Keratinocyte (primary cell): ENCODE results near the gene ICAM4. TPM values are rescaled to one million over a fixed set of nuclear protein-coding genes. Genes with fewer than 3 reads are reported as not detected.

Experiments used
- DNase-seq: peaks from one replicate; pipeline ENCODE4 v3.0.0-alpha.2; 2011; ENCODE audit warnings: low read depth, missing footprints, low spot score
- FAIRE-seq: peaks from 2 replicates; lab custom pipeline; 2011; peaks lifted over from hg19 to GRCh38; lab: Jason Lieb, UNC
- H2AFZ ChIP-seq: 2 replicates; pipeline ENCODE4 v1.6.0; 2012; ENCODE audit warnings: low read length, control low read depth, inconsistent platforms; ENCODE audit not compliant: control insufficient read depth
- H3K27ac ChIP-seq: 2 replicates; pipeline ENCODE4 v1.5.1; 2011; ENCODE audit warnings: low read length; ENCODE audit not compliant: control insufficient read depth, insufficient read depth
- H3K27me3 ChIP-seq: 3 replicates; pipeline ENCODE4 v1.6.0; 2011; ENCODE audit warnings: low read length; ENCODE audit not compliant: control insufficient read depth, insufficient read depth; ENCODE audit errors: extremely low read depth
- H3K36me3 ChIP-seq, 2 experiments: 2 replicates in 1 of 2; 3 replicates in 1 of 2; pipeline ENCODE4 v1.5.1; 2011; ENCODE audit warnings: low read length in 2 of 2, mild to moderate bottlenecking in 1 of 2; ENCODE audit not compliant: control insufficient read depth in 2 of 2, insufficient read depth in 2 of 2; ENCODE audit errors: extremely low read depth in 1 of 2
- H3K4me1 ChIP-seq: 3 replicates; pipeline ENCODE4 v1.5.1; 2011; ENCODE audit warnings: low read length; ENCODE audit not compliant: control insufficient read depth, insufficient read depth; ENCODE audit errors: extremely low read depth
- H3K4me2 ChIP-seq: 3 replicates; pipeline ENCODE4 v1.6.0; 2011; ENCODE audit warnings: low read depth, low read length; ENCODE audit not compliant: control insufficient read depth, insufficient read depth; ENCODE audit errors: extremely low read depth
- H3K4me3 ChIP-seq, 3 experiments: fragments of 200-600 bp in 1 of 3; sonication (generic) in 1 of 3; 2 replicates in 2 of 3; 3 replicates in 1 of 3; pipeline ENCODE4 v1.5.1; 2011 to 2016; ENCODE audit warnings: low read length in 3 of 3, mild to moderate bottlenecking in 3 of 3, control low read depth in 2 of 3, inconsistent platforms in 1 of 3, low read depth in 1 of 3, mixed read lengths in 1 of 3, mixed run types in 1 of 3, moderate library complexity in 1 of 3; ENCODE audit not compliant: control insufficient read depth in 2 of 3, insufficient read depth in 2 of 3; ENCODE audit errors: extremely low read depth in 1 of 3
- H3K79me2 ChIP-seq: 2 replicates; pipeline ENCODE4 v1.6.0; 2012; ENCODE audit warnings: low read length; ENCODE audit not compliant: control insufficient read depth, insufficient read depth
- H3K9ac ChIP-seq: 3 replicates; pipeline ENCODE4 v1.6.0; 2011; ENCODE audit warnings: low read length; ENCODE audit not compliant: control insufficient read depth, insufficient read depth; ENCODE audit errors: extremely low read depth
- H3K9me1 ChIP-seq: 3 replicates; pipeline ENCODE4 v1.6.0; 2011; ENCODE audit warnings: low read length; ENCODE audit not compliant: control insufficient read depth, insufficient read depth; ENCODE audit errors: extremely low read depth
- H3K9me3 ChIP-seq: 2 replicates; pipeline ENCODE4 v1.5.1; 2012; ENCODE audit warnings: low read depth, low read length; ENCODE audit not compliant: control insufficient read depth
- H4K20me1 ChIP-seq: 3 replicates; pipeline ENCODE4 v1.6.0; 2011; ENCODE audit warnings: low read length; ENCODE audit not compliant: control insufficient read depth, insufficient read depth; ENCODE audit errors: extremely low read depth
- CTCF ChIP-seq, 3 experiments: IDR thresholded peaks in 1 of 3; conservative IDR thresholded peaks in 1 of 3; optimal IDR thresholded peaks in 1 of 3; 2 replicates in 2 of 3; 3 replicates in 1 of 3; pipeline versions ENCODE3 to v1.5.1; 2011; ENCODE audit warnings: low read length in 3 of 3, mild to moderate bottlenecking in 3 of 3, moderate library complexity in 2 of 3, control low read depth in 1 of 3, inconsistent platforms in 1 of 3; ENCODE audit not compliant: insufficient read depth in 2 of 3; ENCODE audit errors: extremely low read depth in 1 of 3
- EZH2 ChIP-seq: IDR thresholded peaks from one replicate; pipeline ENCODE4 v1.6.1; 2012; ENCODE audit warnings: inconsistent platforms, mild to moderate bottlenecking, low read length, moderate library complexity
- dilution Hi-C: fragments of 300-500 bp; cut with MboI; formaldehyde crosslinking; loops from one replicate; pipeline ENCODE4 v1.7.0; 2020; ENCODE audit warnings: low sequenced_read_pairs; ENCODE audit not compliant: extremely low pct_ligation_motif_present
- polyA plus RNA-seq, 5 experiments: library from polyadenylated mRNA; depleted of rRNA in 3 of 5; stranded (reverse) in 3 of 5; stranded (forward) in 1 of 5; unstranded in 1 of 5; fragments of >200 nt; gene quantifications; 1 replicate in 1 of 5; 2 replicates in 3 of 5; 3 replicates in 1 of 5; pipeline versions ENCODE4 v1.2.1 to v1.2.3, GENCODE V29; 2011 to 2012; ENCODE audit warnings: missing spikeins in 2 of 5, low read depth in 1 of 5, low replicate concordance in 1 of 5

ICAM4 gene
- polyA plus RNA-seq, 1 donor (not counting 4 experiments of a cell fraction or from before 2014, with no cell fraction given), result 0.25 TPM

- Histone ChIP-seq H3K27me3 (peaks cover 10% of the 10 kb centered on the region), H3K9me3 (no peaks in the 10 kb centered on the region), H3K9me1 (no peaks in the 10 kb centered on the region), H3K27ac (no peak overlapping the region), H3K4me2 (peak overlapping the region; percentile 34), H3K4me1 (peaks cover 27% of the 10 kb centered on the region), H3K79me2 (no peaks in the 10 kb centered on the region), H4K20me1 (no peaks in the 10 kb centered on the region), H3K4me3 (peak overlapping the region in 1 of 3 experiments; percentile 9), H3K9ac (no peak overlapping the region), H2AFZ (no peak overlapping the region), H3K36me3 (no peaks in the 10 kb centered on the region)
- dilution Hi-C loops, result no loop called here
- TF ChIP-seq EZH2, result no peak
- TF ChIP-seq CTCF (optimal IDR thresholded peaks at IDR 0.05 in 1 of 3, IDR thresholded peaks at IDR 0.05 in 1 of 3, conservative IDR thresholded peaks at IDR 0.05 in 1 of 3; ENCODE audit: extremely low read depth in 1 of 3, insufficient read depth in 2 of 3, low read length in 3 of 3), result no peak
- FAIRE-seq (no peak), DNase-seq (no peak)
Observed at GRCh38 chr19:10283301-10284064, 3.3 kb upstream of the ICAM4 start.

- Histone ChIP-seq H2AFZ (no peak overlapping the region), H3K79me2 (no peaks in the 10 kb centered on the region), H3K36me3 (no peaks in the 10 kb centered on the region), H3K27ac (no peak overlapping the region), H3K9ac (no peak overlapping the region), H3K27me3 (peaks cover 16% of the 10 kb centered on the region), H3K9me3 (no peaks in the 10 kb centered on the region), H3K4me3 (no peak overlapping the region), H3K4me2 (no peak overlapping the region), H3K4me1 (peaks cover 32% of the 10 kb centered on the region), H4K20me1 (no peaks in the 10 kb centered on the region), H3K9me1 (no peaks in the 10 kb centered on the region)
- DNase-seq (no peak), FAIRE-seq (no peak)
- TF ChIP-seq EZH2 (no peak), CTCF (optimal IDR thresholded peaks at IDR 0.05 in 1 of 3, IDR thresholded peaks at IDR 0.05 in 1 of 3, conservative IDR thresholded peaks at IDR 0.05 in 1 of 3; ENCODE audit: extremely low read depth in 1 of 3, insufficient read depth in 2 of 3, low read length in 3 of 3) (no peak)
- dilution Hi-C loops, result no loop called here
Observed at GRCh38 chr19:10284065-10284959, 2.4 kb upstream of the ICAM4 start.
